ENCODE data around the gene PCBD2. TPM values are rescaled to one million over a fixed set of nuclear protein-coding genes. Genes with fewer than 3 reads are reported as not detected.

Gene PCBD2
- total RNA-seq, 4 donors from 2014 or later = 1.8 to 15.1 (median 8.2) TPM

GRCh38 chr5:135009736-135010501 is 105.0 kb downstream of the PCBD2 start:
- Histone ChIP-seq H3K27me3 (no peaks in the 10 kb centered on the region), H3K36me3 (no peaks in the 10 kb centered on the region), H3K9me3 (no peaks in the 10 kb centered on the region), H3K4me1 (no peaks in the 10 kb centered on the region), H3K27ac (no peak overlapping the region), H3K4me3 (no peak overlapping the region)
- DNase-seq = no peak
- intact Hi-C loops (cut with DNase I; ENCODE audit: low total_unique reads) = no loop called here
- TF ChIP-seq POLR2A (IDR thresholded peaks at IDR 0.05) = no peak
- TF ChIP-seq, protein P1, sequence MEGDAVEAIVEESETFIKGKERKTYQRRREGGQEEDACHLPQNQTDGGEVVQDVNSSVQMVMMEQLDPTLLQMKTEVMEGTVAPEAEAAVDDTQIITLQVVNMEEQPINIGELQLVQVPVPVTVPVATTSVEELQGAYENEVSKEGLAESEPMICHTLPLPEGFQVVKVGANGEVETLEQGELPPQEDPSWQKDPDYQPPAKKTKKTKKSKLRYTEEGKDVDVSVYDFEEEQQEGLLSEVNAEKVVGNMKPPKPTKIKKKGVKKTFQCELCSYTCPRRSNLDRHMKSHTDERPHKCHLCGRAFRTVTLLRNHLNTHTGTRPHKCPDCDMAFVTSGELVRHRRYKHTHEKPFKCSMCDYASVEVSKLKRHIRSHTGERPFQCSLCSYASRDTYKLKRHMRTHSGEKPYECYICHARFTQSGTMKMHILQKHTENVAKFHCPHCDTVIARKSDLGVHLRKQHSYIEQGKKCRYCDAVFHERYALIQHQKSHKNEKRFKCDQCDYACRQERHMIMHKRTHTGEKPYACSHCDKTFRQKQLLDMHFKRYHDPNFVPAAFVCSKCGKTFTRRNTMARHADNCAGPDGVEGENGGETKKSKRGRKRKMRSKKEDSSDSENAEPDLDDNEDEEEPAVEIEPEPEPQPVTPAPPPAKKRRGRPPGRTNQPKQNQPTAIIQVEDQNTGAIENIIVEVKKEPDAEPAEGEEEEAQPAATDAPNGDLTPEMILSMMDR (IDR thresholded peaks at IDR 0.05) = no peak

GRCh38 chr5:135010502-135011354 is 105.8 kb downstream of the PCBD2 start:
- H3K9me3 ChIP-seq = no peaks in the 10 kb centered on the region
- H3K27me3 ChIP-seq = no peaks in the 10 kb centered on the region
- intact Hi-C loops (cut with DNase I; ENCODE audit: low total_unique reads) = no loop called here
- no peak for TF ChIP-seq POLR2A (IDR thresholded peaks at IDR 0.05)
- TF ChIP-seq, protein P1 (IDR thresholded peaks at IDR 0.05) = no peak
- no peaks in the 10 kb centered on the region for H3K4me1 ChIP-seq
- no peak for DNase-seq
- H3K36me3 ChIP-seq = no peaks in the 10 kb centered on the region
- no peak overlapping the region for H3K4me3 ChIP-seq
- no peak overlapping the region for H3K27ac ChIP-seq

- no peaks in the 10 kb centered on the region for H3K9me3 ChIP-seq
- TF ChIP-seq, protein P1 (IDR thresholded peaks at IDR 0.05) = no peak
- no peak for TF ChIP-seq POLR2A (IDR thresholded peaks at IDR 0.05)
- DNase-seq = no peak
- H3K27me3 ChIP-seq = no peaks in the 10 kb centered on the region
- H3K27ac ChIP-seq = no peak overlapping the region
- no peaks in the 10 kb centered on the region for H3K4me1 ChIP-seq
- intact Hi-C loops (cut with DNase I; ENCODE audit: low total_unique reads) = no loop called here
- H3K36me3 ChIP-seq = no peaks in the 10 kb centered on the region
- H3K4me3 ChIP-seq = no peak overlapping the region
Observed at GRCh38 chr5:135011355-135012032, 106.6 kb downstream of the PCBD2 start.

GRCh38 chr5:135012033-135012588 is 107.2 kb downstream of the PCBD2 start:
- H3K9me3 ChIP-seq = no peaks in the 10 kb centered on the region
- H3K27ac ChIP-seq = no peak overlapping the region
- no peak overlapping the region for H3K4me3 ChIP-seq
- DNase-seq = no peak
- H3K36me3 ChIP-seq = no peaks in the 10 kb centered on the region
- no peaks in the 10 kb centered on the region for H3K4me1 ChIP-seq
- TF ChIP-seq, protein P1 (IDR thresholded peaks at IDR 0.05) = no peak
- no peak for TF ChIP-seq POLR2A (IDR thresholded peaks at IDR 0.05)
- intact Hi-C loops (cut with DNase I; ENCODE audit: low total_unique reads) = no loop called here
- H3K27me3 ChIP-seq = no peaks in the 10 kb centered on the region

MicroRNA genes within 50 kb of the gene (microRNA counts, 767-probe panel; counts per million panel counts)
- microRNA hsa-miR-4461 = 0 counts per million in 2 donors

Small RNAs within 50 kb of the gene (microRNA-seq; reads per million reads assigned to microRNA genes)
- not detected for gene MIR4461 (ENCODE audit: borderline microRNAs expressed, borderline replicate concordance)

Small RNAs within 50 kb of the gene (small RNA-seq; reads per million reads assigned to genes)
- gene MIR4461 = not detected
- gene MTND3P25 = not detected
- gene MTND4LP30 = not detected

Other genes with a start within 250 kb of the PCBD2 start
- gene CAMLG, start 166.6 kb upstream of the PCBD2 start, total RNA-seq = 10 to 100 TPM; 44.7 to 56.6 (median 49.4) TPM
- gene DDX46, start 146.4 kb upstream of the PCBD2 start, total RNA-seq = 10 to 100 TPM; 38.2 to 63.7 (median 47.6) TPM
- gene C5orf24, start 59.2 kb upstream of the PCBD2 start, total RNA-seq = 10 to 100 TPM; 45.3 to 93.8 (median 58.3) TPM
- gene TXNDC15, start 30.8 kb upstream of the PCBD2 start, total RNA-seq = 100 to 1,000 TPM in 2 of 4 donors, 10 to 100 TPM in 2; 53.5 to 175 (median 113) TPM
- gene CATSPER3, start 62.8 kb downstream of the PCBD2 start, total RNA-seq = 1 to 10 TPM in 1 of 4 donors, under 1 TPM in 1, not detected in 2; 0.48 to 2.7 TPM
- gene PITX1, start 129.1 kb downstream of the PCBD2 start, total RNA-seq = 1 to 10 TPM in 1 of 4 donors, under 1 TPM in 1, not detected in 2; 0.97 to 1.2 TPM